ENCODE results near the gene MSH2.
"Not testable (repeated sequence)": the region's sequence is repeated elsewhere in the genome, so short reads cannot be mapped to it uniquely, and the experiment has no call there.

MSH2 gene

DNA sequence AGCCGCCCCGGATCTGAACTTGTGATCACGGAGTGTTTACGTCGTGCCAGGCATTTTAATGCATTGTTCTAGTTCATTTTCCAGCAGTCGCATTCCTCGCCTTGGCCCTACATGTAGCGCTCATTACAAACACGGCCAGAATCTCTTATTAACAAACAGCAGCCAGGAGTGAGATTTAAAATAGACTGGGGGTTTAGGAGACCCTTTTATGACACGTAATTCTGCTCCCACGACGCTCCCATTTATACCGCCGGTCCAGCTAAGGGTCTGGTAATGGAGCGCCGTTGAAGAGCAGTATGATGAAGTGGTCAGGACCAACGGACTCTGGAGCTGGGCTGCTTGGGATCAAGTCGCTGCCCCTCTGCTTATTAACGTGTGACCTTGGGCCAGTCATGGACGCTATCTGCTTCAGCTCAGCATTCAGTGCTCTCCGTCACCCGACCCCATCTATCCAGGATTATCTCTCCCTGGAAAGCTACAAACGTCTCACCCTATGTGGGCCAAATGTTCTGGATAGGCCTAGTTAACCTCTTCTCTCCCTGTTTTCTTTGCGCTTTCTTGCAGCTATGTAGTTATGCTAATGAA is 745 bp downstream of the MSH2 start:
- Histone ChIP-seq H3K4me3 (peak overlapping the region; percentile 94), H3K9ac (ENCODE audit: insufficient read length) (peak overlapping the region; percentile 93), H3K9me3 (ENCODE audit: low read depth, low read length) (no peaks in the 10 kb centered on the region; the same call in 1 of the 2 replicates), H3K27ac (no peak overlapping the region), H3K36me3 (ENCODE audit: insufficient read depth, low read length) (peaks cover 26% of the 10 kb centered on the region)
- TF ChIP-seq POLR2AphosphoS5 (IDR thresholded peaks at IDR 0.05; ENCODE audit: borderline replicate concordance, low read depth, low read length), result no peak
- TF ChIP-seq FOXP2 (optimal IDR thresholded peaks at IDR 0.05; ENCODE audit: control extremely low read depth, extremely low read length, insufficient read depth), result no peak
- TF ChIP-seq EZH2 (IDR thresholded peaks at IDR 0.05), result no peak
- no peak for DNase-seq (ENCODE audit: low read depth, low spot score)

DNA sequence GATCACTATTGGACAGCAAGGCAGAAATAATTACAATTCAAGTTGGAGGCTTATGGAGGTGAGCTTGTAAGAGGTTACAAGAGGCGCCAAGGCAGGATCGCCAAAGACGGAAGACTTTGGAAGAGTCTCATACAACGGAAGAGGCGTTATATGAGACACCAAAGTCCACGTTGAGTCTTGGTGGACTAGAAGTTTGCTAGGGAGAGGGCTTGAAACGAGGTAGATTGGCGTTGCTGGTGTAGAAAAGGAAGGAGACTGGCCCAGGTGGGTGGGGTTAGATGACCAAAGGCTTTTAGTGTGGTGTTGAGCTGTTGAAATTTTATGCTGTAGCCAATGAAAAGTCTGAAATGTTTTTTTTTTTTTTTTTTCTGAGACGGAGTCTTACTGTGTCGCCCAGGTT is 1.4 kb downstream of the MSH2 start:
- TF ChIP-seq FOXP2 (optimal IDR thresholded peaks at IDR 0.05; ENCODE audit: control extremely low read depth, extremely low read length, insufficient read depth) (no peak), POLR2AphosphoS5 (IDR thresholded peaks at IDR 0.05; ENCODE audit: borderline replicate concordance, low read depth, low read length) (no peak), EZH2 (IDR thresholded peaks at IDR 0.05) (no peak)
- Histone ChIP-seq H3K36me3 (ENCODE audit: insufficient read depth, low read length) (peaks cover 28% of the 10 kb centered on the region), H3K9me3 (ENCODE audit: low read depth, low read length) (no peaks in the 10 kb centered on the region; the same call in 1 of the 2 replicates), H3K27ac (no peak overlapping the region), H3K4me3 (peak overlapping the region; percentile 94), H3K9ac (ENCODE audit: insufficient read length) (peak overlapping the region; percentile 93)
- DNase-seq (ENCODE audit: low read depth, low spot score), result no peak

DNA sequence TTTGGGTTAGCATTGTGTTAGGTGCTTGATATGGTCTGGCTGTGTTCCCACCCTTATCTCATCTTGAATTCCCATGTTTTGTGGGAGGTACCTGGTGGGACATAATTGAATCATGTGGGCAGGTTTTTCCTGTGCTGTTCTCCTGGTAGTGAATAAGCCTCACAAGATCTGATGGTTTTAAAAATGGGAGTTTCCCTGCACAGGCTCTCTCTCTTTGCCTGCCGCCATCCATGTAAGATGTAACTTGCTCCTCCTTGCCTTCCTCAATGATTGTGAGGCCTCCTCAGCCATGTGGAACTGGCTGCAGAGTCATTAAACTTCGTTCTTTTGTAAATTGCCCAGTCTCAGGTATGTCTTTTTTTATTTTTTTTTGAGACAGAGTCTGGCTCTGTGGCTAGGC is 2.8 kb downstream of the MSH2 start:
- Histone ChIP-seq H3K27ac (no peak overlapping the region), H3K36me3 (ENCODE audit: insufficient read depth, low read length) (peaks cover 32% of the 10 kb centered on the region), H3K4me3 (no peak overlapping the region), H3K9me3 (ENCODE audit: low read depth, low read length) (no peaks in the 10 kb centered on the region; the same call in 1 of the 2 replicates), H3K9ac (ENCODE audit: insufficient read length) (no peak overlapping the region)
- DNase-seq (ENCODE audit: low read depth, low spot score), result no peak
- TF ChIP-seq POLR2AphosphoS5 (IDR thresholded peaks at IDR 0.05; ENCODE audit: borderline replicate concordance, low read depth, low read length) (no peak), FOXP2 (optimal IDR thresholded peaks at IDR 0.05; ENCODE audit: control extremely low read depth, extremely low read length, insufficient read depth) (no peak), EZH2 (IDR thresholded peaks at IDR 0.05) (no peak)

DNA sequence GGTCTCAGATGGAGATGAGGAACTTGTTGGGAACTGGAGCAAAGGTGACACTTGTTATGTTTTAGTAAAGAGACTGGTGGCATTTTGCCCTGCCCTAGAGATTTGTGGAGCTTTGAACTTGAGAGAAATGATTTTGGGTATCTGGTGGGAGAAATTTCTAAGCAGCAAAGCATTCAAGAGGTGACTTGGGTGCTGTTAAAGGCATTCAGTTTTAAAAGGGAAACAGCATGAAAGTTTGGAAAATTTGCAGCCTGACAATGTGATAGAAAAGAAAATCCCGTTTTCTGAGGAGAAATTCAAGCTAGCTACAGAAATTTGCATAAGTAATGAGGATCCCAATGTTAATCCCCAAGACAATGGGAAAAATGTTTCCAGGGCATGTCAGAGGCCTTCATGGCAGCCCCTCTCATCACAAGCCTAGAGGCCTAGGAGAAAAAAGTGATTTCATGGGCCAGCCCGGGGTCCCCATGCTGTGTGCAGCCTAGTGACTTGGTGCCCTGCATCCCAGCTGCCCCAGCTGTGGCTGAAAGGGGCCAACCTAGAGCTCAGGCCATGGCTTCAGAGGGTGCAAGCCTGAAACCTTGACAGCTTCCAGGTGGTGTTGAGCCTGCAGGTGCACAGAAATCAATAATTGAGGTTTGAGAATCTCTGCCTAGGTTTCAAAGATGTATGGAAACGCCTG is 3.8 kb downstream of the MSH2 start:
- DNase-seq (ENCODE audit: low read depth, low spot score); H3K4me3 ChIP-seq; H3K9me3 ChIP-seq (ENCODE audit: low read depth, low read length); H3K9ac ChIP-seq (ENCODE audit: insufficient read length); H3K27ac ChIP-seq: not testable (repeated sequence)
- H3K36me3 ChIP-seq (ENCODE audit: insufficient read depth, low read length), result peaks cover 38% of the 10 kb centered on the region

DNA sequence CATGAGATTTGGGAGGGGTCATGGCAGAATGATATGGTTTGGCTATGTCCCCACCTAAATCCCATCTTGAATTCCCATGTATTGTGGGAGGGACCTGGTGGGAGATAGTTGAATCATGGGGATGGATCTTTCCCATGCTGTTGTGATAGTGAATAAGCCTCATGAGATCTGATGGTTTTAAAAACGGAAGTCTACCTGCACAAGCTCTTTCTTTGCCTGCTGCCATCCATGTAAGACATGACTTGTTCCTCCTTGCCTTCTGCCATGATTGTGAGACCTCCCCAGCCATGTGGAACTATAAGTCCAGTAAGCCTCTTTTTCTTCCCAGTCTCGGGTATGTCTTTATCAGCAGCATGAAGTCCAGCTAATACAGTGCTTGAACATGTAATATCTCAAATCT is 5.0 kb downstream of the MSH2 start:
- H3K4me3 ChIP-seq; H3K27ac ChIP-seq; DNase-seq (ENCODE audit: low read depth, low spot score); H3K9ac ChIP-seq (ENCODE audit: insufficient read length); H3K9me3 ChIP-seq (ENCODE audit: low read depth, low read length): not testable (repeated sequence)
- peaks cover 49% of the 10 kb centered on the region for H3K36me3 ChIP-seq (ENCODE audit: insufficient read depth, low read length)

GRCh38 chr2:47414682-47415458 is 11.9 kb downstream of the MSH2 start:
- Histone ChIP-seq H3K9me3 (ENCODE audit: low read depth, low read length) (no peaks in the 10 kb centered on the region), H3K36me3 (ENCODE audit: insufficient read depth, low read length) (peaks cover 74% of the 10 kb centered on the region), H3K9ac (ENCODE audit: insufficient read length) (no peak overlapping the region), H3K27ac (no peak overlapping the region), H3K4me3 (no peak overlapping the region)
- no peak for DNase-seq (ENCODE audit: low read depth, low spot score)
- no peak for TF ChIP-seq FOXP2 (optimal IDR thresholded peaks at IDR 0.05; ENCODE audit: control extremely low read depth, extremely low read length, insufficient read depth)
- no peak for TF ChIP-seq EZH2 (IDR thresholded peaks at IDR 0.05)
- no peak for TF ChIP-seq POLR2AphosphoS5 (IDR thresholded peaks at IDR 0.05; ENCODE audit: borderline replicate concordance, low read depth, low read length)

GRCh38 chr2:47420214-47420613 is 17.3 kb downstream of the MSH2 start:
- peaks cover 75% of the 10 kb centered on the region for H3K36me3 ChIP-seq (ENCODE audit: insufficient read depth, low read length)
- H3K27ac ChIP-seq, result no peak overlapping the region
- no peaks in the 10 kb centered on the region for H3K9me3 ChIP-seq (ENCODE audit: low read depth, low read length)
- TF ChIP-seq FOXP2 (optimal IDR thresholded peaks at IDR 0.05; ENCODE audit: control extremely low read depth, extremely low read length, insufficient read depth) (no peak), POLR2AphosphoS5 (IDR thresholded peaks at IDR 0.05; ENCODE audit: borderline replicate concordance, low read depth, low read length) (no peak), EZH2 (IDR thresholded peaks at IDR 0.05) (no peak)
- H3K9ac ChIP-seq (ENCODE audit: insufficient read length), result no peak overlapping the region
- no peak for DNase-seq (ENCODE audit: low read depth, low spot score)
- no peak overlapping the region for H3K4me3 ChIP-seq

- H3K9ac ChIP-seq (ENCODE audit: insufficient read length); H3K9me3 ChIP-seq (ENCODE audit: low read depth, low read length); H3K4me3 ChIP-seq; DNase-seq (ENCODE audit: low read depth, low spot score); H3K27ac ChIP-seq: not testable (repeated sequence)
- H3K36me3 ChIP-seq (ENCODE audit: insufficient read depth, low read length), result peaks cover 72% of the 10 kb centered on the region
These were observed 17.7 kb downstream of the MSH2 start for GRCh38 chr2:47420683-47421082.

DNA sequence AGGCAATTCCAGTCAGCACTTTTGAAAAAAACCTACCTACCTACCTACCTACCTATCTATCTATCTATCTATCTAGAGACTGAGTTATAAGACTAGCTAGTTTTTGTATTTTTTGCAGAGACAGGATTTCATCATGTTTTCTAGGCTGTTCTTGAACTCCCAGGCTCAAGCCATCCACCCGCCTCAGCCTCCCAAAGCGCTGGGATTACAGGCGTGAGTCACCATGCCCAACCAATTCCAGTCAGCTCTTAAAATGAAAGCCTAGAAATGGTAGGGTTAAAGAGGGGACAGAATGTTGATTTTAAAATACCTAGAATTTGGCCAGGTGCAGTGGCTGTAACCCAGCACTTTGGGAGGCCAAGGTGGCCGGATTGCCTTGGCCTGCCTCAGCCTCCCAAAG is 19.1 kb downstream of the MSH2 start:
- H3K9me3 ChIP-seq (ENCODE audit: low read depth, low read length), result no peaks in the 10 kb centered on the region
- no peak overlapping the region for H3K27ac ChIP-seq
- H3K4me3 ChIP-seq, result no peak overlapping the region
- no peak for TF ChIP-seq FOXP2 (optimal IDR thresholded peaks at IDR 0.05; ENCODE audit: control extremely low read depth, extremely low read length, insufficient read depth)
- no peak for TF ChIP-seq EZH2 (IDR thresholded peaks at IDR 0.05)
- H3K36me3 ChIP-seq (ENCODE audit: insufficient read depth, low read length), result peaks cover 59% of the 10 kb centered on the region
- DNase-seq (ENCODE audit: low read depth, low spot score), result no peak
- no peak overlapping the region for H3K9ac ChIP-seq (ENCODE audit: insufficient read length)

Measured in SK-N-MC (cell line).